HG02623 (cell line): ENCODE data around the gene USP6NL.
A peak's percentile ranks its signal among the peaks of the same experiment; 100 is the strongest.

Source experiments
- ATAC-seq: cut with Tn5 transposase; IDR thresholded peaks from one replicate; pipeline ENCODE4 v1.9.1; 2021; ENCODE audit warnings: moderate library complexity; ENCODE audit not compliant: unreplicated experiment

Gene USP6NL

DNA sequence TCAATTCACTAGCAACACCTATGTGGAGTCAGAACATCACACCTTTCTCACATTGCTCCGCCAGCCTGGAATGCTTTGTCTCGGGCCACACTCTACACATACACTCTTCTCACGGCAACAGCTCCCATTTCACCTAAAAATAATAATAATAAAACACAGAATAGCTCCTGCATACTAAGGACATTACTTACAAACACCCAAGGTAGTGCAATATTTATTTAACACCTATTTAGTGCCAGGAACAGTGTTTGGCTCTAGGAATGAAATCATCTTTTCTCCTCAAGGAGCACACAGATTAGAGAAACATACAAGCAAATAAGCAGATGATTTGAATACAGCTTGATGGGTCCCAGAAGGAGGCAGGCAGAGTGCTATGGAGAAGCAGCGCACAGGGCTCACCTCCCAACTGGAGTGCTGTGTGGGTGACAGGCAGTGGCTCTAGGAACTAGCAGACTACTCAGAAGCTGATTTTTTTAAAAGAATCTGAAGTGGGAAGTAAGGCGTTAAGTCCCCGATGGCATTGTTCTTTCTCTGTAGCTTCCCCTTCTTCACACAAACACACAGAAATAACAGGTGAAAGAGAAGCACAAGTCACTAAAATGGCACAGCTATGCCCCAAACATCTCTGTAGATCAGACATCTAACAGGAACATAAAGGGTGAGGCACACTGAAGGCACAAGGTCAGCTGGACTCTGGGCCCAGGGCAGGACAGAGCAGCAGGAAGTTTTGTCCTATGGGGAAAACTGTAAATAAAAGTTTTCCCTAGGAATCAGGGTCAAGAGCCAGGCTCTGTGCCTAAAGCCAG is 16.7 kb downstream of the USP6NL start:
- no peak for ATAC-seq

DNA sequence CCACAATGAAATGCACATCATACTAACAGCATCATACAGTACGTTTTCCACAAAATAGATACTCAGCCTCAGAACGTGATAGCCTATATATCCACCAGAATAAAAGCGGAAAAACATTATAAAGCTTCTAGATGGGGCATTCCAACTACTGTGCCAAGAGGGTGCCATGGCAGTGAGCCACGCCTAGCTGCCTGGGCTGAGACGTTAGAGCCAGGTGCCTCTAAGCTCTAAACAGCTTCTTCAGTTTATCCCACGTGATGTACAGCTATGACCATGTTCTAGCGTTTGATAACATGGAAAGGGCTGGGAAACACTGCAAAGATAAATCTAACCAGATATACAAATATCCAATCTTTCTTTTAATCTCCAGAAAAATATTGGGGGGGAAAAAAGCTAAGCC is 17.8 kb downstream of the USP6NL start:
- ATAC-seq: no peak

DNA sequence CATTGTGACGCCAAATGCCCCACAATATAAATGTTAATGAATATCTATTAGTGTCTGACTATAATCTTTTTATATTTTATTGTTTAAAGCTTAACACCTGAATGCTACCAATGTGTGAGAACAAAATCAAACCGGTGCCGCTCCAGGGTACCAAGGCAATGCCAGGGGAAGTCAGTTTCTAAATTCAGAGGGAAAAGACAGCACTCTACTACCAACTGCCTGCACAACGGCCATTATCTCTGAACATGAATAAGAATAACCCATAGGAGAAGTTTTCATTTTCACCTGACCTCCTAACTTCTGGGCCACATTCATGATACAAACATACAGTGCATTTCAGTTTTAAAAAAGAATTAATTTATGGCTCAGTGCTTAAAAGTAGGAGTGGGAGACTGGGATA is 21.7 kb downstream of the USP6NL start:
- ATAC-seq: no peak

DNA sequence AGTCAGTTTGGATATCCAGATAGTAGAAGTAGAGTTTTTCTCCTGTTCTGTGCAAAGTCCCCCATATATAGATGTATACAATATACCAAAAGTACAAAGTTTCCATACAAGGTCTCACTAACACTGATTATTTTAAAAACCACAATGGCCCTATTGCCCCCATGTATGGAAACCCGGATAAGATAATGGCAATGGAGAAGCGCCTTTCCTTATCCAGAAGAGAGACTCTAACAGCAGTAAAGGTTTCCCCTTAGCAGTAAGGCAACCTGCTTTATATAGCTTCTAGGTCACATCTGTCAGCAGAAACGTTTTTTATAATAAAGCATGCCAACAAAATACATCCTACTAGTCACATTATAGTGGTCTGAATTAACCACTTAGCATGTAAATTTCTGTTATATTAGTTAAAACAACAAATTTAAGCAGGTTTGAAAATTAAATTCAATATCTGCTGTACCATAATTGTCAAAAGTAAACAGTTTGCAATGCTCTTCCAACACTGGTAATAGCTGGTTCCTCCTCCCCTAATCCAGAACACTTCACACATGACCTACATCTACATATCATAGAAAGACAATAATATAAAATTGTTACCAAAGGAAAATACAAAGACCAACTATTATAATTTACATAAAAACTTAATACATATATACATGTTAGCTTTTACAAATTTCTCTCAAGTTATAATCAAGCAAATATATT is 22.4 kb downstream of the USP6NL start:
- ATAC-seq: no peak

DNA sequence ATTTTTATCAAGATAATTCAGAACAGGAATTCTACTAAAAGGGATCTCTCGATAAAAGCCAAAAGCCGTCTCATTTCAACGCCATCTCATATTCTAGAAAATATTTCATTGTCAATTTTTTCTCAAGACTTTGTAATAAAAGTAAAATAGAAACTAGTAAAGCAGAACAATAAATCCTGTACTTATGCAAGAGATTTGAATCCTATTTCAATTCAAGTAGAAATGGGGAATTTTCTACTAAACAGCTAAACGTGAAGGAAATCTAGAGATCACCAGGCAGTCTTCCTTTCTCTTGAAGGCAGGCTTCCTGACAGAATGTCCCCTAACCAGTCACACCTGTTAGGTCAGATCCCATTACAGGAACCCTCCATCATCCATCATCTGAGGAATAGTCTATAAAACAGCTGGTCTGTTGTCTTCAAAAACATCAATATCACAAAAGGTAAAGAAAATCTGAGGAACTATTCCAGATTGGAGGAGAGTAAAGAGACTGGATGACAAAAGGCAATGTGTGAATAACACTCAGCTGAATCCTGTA is 23.7 kb downstream of the USP6NL start:
- no peak for ATAC-seq

DNA sequence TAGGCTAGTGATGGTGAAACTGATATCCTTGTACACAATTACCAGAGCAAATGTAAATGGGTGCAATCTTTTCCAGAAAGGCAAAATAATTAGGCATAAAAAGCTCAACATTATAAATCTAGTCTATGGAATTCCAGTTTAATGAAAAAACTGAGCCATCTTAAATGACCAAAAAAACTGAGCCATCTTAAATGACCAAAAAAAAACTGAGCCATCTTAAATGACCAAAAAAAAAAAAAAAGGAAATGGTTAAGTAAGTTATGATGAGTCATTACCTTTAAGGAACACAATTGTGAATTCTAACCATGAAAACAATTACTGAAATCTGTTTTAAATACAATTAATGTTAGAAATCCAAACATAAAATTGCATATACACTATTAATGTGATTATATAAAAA is 25.3 kb downstream of the USP6NL start:
- no peak for ATAC-seq

DNA sequence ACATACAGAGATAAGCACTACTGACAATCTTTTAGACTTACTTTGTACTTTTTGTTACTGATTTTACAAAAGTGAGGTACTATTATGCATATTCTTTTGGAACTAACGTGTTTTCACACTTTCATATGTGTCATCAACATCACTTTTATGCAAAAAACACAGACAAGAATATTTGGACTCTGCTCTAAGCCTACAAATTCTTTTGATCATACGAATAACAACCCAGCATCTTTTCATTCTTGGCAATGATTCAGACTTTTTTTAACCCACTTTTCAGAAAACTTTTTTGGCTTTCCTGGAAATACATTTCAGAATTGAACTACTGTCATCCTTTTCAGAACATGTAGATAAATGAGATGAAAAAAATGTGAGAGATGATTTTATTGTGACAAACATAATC is 30.2 kb downstream of the USP6NL start:
- ATAC-seq: no peak

DNA sequence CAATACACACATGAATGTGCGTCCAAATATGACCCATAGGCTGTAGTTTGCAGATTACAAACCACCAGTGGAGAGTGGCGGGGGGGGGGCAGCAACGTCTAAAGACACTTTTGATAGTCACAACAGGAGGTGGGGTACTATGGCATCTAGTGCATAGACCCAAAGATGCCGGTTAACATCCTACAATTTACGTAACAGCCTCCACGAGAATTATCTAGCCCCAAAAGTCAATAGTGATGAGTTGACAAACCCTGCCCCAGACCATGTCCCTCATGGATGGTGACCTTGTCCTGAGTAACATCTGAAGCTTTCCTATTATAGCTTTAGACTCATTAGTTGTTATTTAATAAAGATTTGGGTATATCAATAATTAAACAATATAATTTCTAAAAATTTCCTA is 31.6 kb downstream of the USP6NL start:
- no peak for ATAC-seq

DNA sequence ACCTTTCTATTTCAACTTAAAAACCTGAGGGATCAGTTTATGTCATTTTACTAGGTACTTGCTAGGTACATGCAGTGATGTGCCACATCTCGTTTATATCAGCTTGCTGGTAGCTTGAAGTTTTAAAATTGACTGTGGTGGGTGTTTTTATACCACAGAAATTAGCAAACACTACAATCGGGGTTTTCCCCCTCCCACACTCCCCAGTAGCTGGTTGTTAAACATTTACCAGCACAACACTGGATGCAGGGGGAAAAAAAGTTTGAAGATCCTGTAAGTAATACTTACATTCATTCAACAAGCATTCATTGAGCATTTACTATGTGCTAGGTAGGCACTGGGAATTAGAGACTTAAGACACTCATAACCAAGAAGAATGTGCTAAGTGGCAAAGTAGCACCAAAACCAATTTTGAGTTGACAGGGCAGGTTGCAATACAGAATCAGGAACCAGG is 32.6 kb downstream of the USP6NL start:
- ATAC-seq: peak; percentile 75

DNA sequence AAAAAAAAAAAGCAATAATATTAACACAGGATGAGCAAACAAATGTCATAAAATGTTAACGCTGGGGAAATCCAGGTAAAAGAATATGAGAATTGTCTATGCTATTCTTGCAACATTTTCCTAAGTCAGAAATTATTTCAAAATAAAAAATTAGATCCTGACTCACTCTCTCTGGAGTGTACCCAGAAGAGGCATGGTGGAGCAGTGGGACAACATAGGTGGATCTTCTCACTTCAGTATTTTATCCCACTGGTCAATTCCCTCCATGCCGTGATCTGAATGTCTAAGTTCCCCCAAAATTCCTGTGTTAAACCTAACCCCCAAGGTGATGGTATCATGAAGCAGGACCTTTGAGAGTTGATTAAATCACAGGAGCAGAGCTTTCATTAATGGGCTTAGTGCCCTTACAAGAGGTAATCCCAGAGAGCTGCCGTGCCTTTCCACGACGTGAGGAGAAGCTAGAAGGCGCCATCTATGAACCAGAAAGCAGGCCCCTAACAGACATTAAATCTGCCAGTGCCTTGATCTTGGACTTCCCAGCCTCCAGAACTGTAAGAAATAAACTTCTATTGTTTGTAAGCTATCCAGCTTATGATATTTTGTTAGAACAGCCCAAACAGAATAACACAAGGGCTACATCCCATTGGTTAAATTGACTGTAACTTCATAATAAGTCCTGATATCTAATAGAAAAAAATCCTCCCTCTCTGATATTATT is 35.2 kb downstream of the USP6NL start:
- ATAC-seq: no peak

DNA sequence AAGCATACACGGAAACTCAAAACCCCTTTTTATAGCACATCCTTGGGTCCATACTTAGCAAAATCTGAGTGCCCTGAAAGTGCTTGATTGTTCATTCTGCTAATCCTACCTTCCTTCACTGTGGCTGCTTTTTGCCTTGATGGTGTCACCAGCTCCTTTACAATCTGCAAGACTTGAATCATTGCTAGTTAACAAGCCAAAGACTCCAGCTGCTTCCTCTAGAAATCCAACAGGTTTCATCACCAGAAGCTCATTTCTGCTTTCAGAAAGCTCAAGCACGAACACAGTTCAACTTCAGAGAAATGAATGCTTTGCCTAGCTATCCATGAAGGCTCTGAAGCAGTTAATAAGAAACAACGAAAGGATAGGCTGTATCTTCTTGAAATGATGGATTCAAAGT is 38.0 kb downstream of the USP6NL start:
- ATAC-seq: peak; percentile 61

DNA sequence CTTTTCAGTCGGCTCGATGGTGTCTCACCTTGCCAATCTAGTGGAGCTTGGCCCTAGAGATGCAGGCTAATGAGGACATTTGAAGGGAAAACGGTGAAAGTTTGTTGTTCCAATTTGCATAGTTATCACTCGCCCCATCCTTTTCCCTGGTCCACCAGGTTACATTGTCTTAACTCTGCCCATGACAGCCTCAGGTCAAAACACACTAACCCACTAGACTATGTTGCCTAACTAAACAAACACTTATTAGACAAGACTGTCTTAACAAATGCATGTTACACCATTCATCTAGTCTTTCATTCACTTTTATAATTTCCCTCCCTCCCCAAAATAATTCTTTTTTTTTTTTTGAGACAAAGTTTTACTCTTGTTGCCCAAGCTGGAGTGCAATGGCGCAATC is 40.7 kb downstream of the USP6NL start:
- no peak for ATAC-seq

DNA sequence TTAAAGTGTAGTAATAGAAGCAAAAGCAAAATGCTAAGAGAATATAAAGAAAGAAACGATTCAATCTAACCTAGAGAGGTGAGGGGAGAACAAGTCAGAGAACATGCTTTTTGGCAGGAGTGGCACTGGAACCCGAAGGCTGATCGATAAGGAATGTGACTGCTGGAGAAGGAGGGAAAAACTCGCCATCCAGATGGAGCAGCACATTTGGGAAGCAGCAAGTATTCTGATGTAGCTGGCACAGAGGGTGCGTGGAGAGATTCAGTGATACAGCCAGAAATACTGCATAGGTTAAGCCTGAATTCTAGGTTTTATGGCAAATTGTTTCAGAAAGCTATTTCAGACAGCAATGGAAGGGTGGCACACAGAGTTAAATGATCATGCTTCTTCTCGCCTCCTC is 42.0 kb downstream of the USP6NL start:
- no peak for ATAC-seq

DNA sequence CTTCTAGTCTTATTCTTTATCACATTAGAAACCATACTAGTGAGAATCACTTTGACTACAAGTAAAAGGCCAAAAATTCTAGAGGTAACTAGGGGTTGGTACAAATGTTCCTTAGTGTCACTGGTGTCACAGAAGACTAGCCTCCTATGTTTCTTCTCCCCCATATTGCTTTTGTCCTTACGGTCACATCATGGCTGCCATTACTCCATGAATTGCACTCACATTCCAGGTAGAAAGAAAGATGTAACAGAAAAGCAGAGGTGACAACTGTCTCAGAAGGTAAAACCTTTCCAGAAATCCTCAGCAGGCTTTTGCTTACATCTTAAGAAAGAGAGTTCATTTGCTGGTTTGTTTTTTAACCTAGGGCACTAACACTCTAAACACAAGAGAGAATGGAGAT is 42.9 kb downstream of the USP6NL start:
- no peak for ATAC-seq

DNA sequence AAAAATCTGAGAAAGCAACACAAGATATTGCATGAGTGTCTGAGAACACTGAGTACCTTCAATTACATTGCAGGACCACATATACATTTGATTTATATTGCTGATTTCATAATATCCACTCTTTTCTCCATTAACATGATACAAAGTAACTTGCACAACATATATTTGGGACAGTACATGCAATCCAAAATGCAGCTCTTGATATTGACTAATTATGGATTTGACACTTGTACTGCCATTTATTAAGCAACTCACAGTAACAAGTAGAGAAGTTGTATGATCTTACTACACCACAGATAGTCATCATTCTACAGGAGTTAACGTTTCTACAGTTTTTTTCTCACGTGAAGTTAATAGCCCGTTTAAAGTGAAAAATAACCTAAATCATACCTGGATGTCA is 46.7 kb downstream of the USP6NL start:
- ATAC-seq: no peak

DNA sequence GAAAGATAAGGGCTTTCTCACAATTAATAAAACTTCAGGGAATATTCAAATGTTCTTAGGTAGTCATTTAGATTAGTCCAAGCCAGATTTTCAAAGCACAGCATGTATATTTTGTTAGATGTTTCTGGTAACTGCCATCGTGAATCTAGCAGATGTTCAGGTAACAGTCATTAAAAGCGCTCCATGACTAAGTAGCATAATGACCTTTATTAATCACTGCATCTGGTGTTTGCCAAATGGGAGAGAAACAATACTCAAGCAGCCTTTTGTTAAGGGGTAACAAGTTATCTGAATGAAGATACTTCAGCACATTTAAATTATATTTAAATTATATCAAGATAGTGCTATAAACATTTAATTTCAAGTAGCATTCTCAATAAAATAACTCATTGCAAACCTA is 47.5 kb downstream of the USP6NL start:
- no peak for ATAC-seq

DNA sequence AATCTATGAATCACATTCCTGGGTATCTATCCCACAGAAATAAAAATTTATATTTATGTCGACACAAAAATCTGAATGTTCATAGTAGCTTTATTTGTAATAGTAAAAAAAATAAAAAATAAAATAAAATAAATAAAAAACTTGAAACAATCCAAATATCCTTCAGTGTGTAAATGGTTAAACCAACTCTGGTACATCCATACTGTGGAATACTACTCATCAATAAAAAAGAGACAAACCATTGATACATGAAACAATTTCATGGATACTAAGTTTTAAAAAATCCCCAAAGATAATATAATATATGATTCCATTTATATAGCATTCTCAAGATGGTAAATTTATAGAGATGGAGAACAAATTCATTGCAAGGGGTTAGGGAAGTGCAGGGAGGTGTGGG is 48.6 kb downstream of the USP6NL start:
- no peak for ATAC-seq

DNA sequence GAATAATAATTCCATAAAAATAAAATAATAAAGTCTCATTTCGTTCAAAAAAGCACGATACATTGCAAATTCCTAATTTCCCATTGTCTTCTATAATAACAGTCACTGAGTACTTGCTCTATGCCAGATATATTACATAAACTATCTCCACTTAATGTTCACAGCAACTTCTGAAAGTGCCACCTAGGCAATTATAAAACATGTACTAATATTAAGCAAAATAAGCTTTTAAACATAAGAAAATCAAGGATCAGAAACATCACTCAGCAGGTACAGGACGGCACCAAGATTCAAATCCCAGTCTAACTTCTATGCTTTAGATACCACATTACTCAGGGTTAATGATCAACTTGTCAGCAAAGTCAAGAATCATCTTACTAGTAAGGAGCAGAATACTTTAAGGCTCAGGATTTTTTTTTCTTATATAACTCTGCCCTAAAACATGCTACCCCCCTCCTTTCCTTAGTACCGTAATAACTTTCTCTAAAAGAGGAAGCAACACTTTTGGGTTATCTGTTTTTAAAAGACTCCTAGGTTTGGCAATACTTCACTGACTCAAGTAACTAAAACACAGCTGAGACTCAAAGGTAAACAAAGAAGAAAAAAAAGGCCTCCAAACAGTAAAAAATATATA is 51.3 kb downstream of the USP6NL start:
- ATAC-seq: peak; percentile 79

DNA sequence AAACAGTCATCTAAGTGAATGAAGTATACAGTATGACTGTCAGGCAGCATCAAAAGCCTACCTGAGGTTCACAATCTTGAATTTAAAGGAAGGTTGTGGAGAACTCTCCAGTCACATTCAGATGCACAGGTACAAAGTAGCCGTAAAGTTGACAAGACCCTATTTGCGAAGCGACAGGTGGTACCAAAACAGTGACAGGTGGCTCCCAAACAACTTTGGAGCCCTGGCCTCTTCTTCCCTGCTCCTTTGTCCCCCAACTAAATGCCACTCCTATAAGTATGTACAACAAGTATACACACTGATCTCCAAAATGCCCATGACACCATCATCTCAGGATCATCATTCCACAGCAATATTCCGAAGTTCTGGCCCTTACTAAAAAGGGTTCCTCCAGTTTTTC is 53.5 kb downstream of the USP6NL start:
- ATAC-seq: no peak

DNA sequence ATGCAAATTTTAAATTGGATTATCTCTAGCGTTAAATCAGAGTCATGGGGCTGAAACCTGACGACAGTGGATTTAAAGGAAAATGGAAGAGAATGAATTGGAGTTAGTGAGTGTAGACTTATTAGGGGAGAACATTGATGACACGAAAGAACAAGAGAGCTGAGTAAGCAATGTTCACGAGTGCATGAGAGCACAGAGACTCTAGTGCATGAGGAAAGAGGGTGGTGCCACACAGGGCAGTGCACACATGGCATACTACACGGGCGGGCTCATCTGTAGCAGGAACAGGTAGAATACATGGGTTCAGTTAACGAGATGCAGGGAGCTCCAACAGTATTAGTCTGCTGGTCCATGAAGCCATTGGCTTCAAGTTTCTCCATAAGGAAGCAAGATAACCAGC is 53.9 kb downstream of the USP6NL start:
- no peak for ATAC-seq

DNA sequence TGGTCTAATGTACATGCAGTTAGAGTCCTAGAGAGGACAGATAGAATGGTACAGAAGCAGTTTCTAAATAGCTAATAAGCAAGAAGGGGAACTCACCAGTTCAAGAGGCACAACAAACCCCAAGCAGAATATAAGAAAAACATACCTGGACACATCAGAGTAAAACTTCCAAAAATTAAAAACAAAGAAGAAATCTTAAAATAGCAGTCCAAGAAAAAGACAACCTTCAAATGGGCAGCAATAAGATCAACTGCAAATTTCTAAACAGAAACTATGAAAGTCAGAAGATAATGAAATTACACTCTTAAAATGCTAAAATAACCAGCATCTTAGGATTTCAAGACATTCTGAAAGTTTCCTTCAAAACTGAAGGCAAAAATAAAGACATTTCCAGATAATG is 55.9 kb downstream of the USP6NL start:
- no peak for ATAC-seq
